Suprapubic skin (tissue), 4 donors: ENCODE results near the gene DYRK1B. TPM values are rescaled to one million over a fixed set of nuclear protein-coding genes. Genes with fewer than 3 reads are reported as not detected.

ENCODE experiments used
- DNase-seq, 2 donors: peaks; one replicate each; pipeline ENCODE4 v3.0.0-alpha.2; 2019; ENCODE audit warnings: low spot score in 2 of 2
- H3K27ac ChIP-seq: fragments of 200-600 bp; sonication (generic); one replicate; pipeline ENCODE4 v1.5.1; 2019
- H3K27me3 ChIP-seq: fragments of 200-600 bp; sonication (generic); one replicate; pipeline ENCODE4 v1.5.1; 2019
- H3K36me3 ChIP-seq: fragments of 200-600 bp; sonication (generic); one replicate; pipeline ENCODE4 v1.5.1; 2019
- H3K4me1 ChIP-seq: fragments of 200-600 bp; sonication (generic); one replicate; pipeline ENCODE4 v1.5.1; 2019
- H3K4me3 ChIP-seq: fragments of 200-600 bp; sonication (generic); one replicate; pipeline ENCODE4 v1.5.1; 2019; ENCODE audit warnings: mild to moderate bottlenecking
- H3K9me3 ChIP-seq: fragments of 200-600 bp; sonication (generic); one replicate; pipeline ENCODE4 v1.5.1; 2019
- EP300 ChIP-seq: sonication (generic); formaldehyde crosslinking; IDR thresholded peaks from one replicate; pipeline ENCODE4 v1.6.1; 2017; ENCODE audit warnings: antibody characterized with exemption
- POLR2A ChIP-seq, 2 donors: fragments of 450-650 bp; IDR thresholded peaks; one replicate each; pipeline ENCODE4 v1.6.1; 2017; ENCODE audit warnings: antibody characterized with exemption in 2 of 2, mild to moderate bottlenecking in 2 of 2, moderate library complexity in 2 of 2
- POLR2AphosphoS5 ChIP-seq, 3 donors: sonication (generic); formaldehyde crosslinking; IDR thresholded peaks; one replicate each; pipeline ENCODE4 v1.6.1; 2017; ENCODE audit warnings: antibody characterized with exemption in 3 of 3
- WGBS: methylation state at CpG from one replicate; pipeline ENCODE4 v1.1.5; 2018; 5-methylcytosine and 5-hydroxymethylcytosine counted together
- total RNA-seq, 4 donors: library from RNA; depleted of rRNA; stranded (reverse); fragments of >200 nt; gene quantifications; one replicate each; pipeline ENCODE4 v1.1.0, GENCODE V29; 2016
- TF ChIP-seq, protein P1 (sequence below), 2 donors: fragments of 200-600 bp in 1 of 2; fragments of 450-650 bp in 1 of 2; sonication (generic) in 1 of 2; IDR thresholded peaks; one replicate each; pipeline ENCODE4 v1.5.1; 2016 to 2019; ENCODE audit warnings: antibody characterized with exemption in 2 of 2, mild to moderate bottlenecking in 1 of 2, moderate library complexity in 1 of 2

The DYRK1B gene
- total RNA-seq, 4 donors from 2014 or later: 17.9 to 31.7 (median 24.2) TPM

DNA sequence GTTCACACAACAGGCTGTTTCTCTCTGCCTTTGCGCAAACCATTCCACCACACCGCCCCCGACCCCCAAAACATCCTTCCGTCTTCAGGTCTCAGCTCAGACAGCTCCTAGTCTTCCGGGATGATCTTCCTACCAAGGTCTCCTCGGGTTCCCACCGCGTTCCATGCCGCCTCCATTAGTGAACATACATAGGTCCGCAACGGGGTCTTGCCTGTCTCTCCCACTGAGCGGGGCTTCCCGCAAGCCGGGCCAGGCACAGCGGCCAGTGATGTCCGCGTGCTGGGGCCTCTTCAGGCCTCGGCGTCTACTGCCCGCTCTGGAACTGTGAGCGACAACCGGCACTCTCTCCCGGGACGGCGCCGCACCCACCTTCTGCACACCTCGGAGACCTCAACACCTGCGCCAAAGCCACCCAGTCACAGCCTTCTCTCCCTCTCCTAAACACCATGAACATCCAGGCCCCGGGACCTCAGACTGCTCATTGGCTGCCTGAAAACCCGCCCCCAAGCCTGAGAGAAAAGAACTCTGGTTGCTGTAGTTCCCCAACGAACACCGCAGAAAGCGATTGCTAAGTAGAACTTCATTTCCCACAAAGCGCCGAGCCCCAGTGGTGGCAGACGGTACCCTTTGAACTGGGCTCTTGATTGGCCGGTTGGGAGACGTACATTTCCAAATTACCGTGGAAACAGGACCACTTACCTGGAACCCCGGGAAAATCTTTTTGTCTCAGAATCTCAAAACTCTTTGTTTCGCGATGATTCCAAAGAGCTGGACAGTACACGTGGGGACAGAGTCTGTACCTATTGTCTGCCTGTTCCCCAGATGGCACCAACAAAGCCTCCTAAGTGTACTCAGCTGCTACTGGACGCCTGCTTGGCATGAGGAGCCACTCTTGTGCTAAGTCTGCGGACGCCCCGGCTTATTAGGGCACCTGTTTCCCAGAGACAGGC, 9.5 kb downstream of the DYRK1B start:
- Histone ChIP-seq H3K4me3 (peak overlapping the region; percentile 87), H3K27ac (peak overlapping the region; percentile 59), H3K36me3 (peaks cover 40% of the 10 kb centered on the region), H3K4me1 (peaks cover 15% of the 10 kb centered on the region), H3K9me3 (no peaks in the 10 kb centered on the region), H3K27me3 (no peaks in the 10 kb centered on the region)
- peak; percentile 92 to 94 for DNase-seq
- WGBS: 5% methylated on average over 26 of the region's 47 CpGs
- no peak for TF ChIP-seq POLR2AphosphoS5 (IDR thresholded peaks at IDR 0.05)
- TF ChIP-seq, protein P1, sequence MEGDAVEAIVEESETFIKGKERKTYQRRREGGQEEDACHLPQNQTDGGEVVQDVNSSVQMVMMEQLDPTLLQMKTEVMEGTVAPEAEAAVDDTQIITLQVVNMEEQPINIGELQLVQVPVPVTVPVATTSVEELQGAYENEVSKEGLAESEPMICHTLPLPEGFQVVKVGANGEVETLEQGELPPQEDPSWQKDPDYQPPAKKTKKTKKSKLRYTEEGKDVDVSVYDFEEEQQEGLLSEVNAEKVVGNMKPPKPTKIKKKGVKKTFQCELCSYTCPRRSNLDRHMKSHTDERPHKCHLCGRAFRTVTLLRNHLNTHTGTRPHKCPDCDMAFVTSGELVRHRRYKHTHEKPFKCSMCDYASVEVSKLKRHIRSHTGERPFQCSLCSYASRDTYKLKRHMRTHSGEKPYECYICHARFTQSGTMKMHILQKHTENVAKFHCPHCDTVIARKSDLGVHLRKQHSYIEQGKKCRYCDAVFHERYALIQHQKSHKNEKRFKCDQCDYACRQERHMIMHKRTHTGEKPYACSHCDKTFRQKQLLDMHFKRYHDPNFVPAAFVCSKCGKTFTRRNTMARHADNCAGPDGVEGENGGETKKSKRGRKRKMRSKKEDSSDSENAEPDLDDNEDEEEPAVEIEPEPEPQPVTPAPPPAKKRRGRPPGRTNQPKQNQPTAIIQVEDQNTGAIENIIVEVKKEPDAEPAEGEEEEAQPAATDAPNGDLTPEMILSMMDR (IDR thresholded peaks at IDR 0.05): peak in 1 of 2 donors; percentile 29
- no peak for TF ChIP-seq EP300

DNA sequence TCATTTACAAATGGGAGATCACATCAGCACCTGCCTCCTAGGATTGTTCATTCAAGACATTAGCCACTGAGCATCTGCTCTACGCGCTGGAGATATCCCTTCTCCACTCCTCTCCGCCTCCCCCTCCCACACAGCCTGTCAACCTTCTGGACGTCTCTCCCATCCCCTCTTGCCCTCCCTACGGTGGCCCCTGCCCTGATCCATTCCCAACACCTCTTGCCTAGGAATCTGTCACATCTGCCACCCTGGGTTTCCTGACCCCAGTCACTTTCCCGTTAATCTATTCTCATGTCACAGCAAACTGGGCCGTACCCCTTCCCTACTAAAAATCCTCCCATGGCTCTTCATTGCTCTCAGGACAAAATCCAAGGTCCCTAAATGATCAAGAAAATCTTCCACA, 10.3 kb downstream of the DYRK1B start:
- TF ChIP-seq, protein P1 (IDR thresholded peaks at IDR 0.05): no peak
- no peak for TF ChIP-seq POLR2AphosphoS5 (IDR thresholded peaks at IDR 0.05)
- H3K4me1 ChIP-seq: peaks cover 15% of the 10 kb centered on the region
- DNase-seq: peak in 1 of 2 donors; percentile 20
- no peak overlapping the region for H3K27ac ChIP-seq
- H3K27me3 ChIP-seq: no peaks in the 10 kb centered on the region
- WGBS: 19% methylated on average over 7 of the region's 7 CpGs
- no peaks in the 10 kb centered on the region for H3K9me3 ChIP-seq
- peaks cover 33% of the 10 kb centered on the region for H3K36me3 ChIP-seq
- H3K4me3 ChIP-seq: peak overlapping the region; percentile 87

DNA sequence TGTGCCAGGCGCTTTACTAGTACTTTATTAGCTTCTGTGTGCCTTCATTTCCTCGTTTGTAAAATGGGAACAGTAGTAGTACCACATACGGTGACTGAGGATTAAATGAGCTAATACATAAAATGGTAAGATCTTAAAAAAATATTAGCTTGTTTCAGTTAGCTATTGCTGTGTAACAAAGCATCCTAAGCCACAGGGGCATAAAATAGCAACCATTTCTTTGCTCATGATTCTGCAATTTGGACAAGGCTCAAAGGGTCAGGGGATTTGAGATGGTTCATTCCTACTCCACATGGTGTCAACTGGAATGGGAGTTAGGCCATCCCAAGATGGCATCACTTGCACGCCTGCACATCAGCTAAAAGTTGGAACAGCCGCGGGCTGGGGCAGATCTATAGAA, 13.3 kb downstream of the DYRK1B start:
- peaks cover 15% of the 10 kb centered on the region for H3K4me1 ChIP-seq
- no peak for DNase-seq
- WGBS: 91% methylated on average over 6 of the region's 6 CpGs
- no peak overlapping the region for H3K27ac ChIP-seq
- TF ChIP-seq POLR2A (IDR thresholded peaks at IDR 0.05) (no peak), POLR2AphosphoS5 (IDR thresholded peaks at IDR 0.05) (no peak), EP300 (no peak)
- TF ChIP-seq, protein P1 (IDR thresholded peaks at IDR 0.05): no peak
- no peaks in the 10 kb centered on the region for H3K27me3 ChIP-seq
- H3K36me3 ChIP-seq: peaks cover 5% of the 10 kb centered on the region
- H3K4me3 ChIP-seq: no peak overlapping the region
- no peaks in the 10 kb centered on the region for H3K9me3 ChIP-seq

DNA sequence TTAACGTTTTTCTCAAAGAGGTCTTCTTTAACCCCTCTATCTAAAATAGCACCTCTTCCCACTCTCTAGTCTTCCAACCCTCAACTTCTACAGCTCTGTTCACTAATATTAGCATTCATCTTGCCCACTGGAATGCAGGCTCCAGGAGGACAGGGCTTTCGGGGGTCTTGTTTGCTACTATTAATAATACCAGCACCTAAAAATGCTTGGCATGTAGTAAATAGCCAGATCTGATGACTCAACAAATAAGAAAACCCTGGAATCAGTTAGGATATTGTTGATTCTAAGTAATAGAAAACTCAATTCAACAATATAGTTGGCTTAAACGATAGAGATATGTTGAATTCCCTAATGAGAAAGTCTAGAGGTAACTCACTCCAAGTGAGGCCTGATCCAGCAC, 14.2 kb downstream of the DYRK1B start:
- no peak overlapping the region for H3K27ac ChIP-seq
- H3K4me3 ChIP-seq: no peak overlapping the region
- H3K36me3 ChIP-seq: no peaks in the 10 kb centered on the region
- H3K4me1 ChIP-seq: peaks cover 11% of the 10 kb centered on the region
- WGBS: 89% methylated on average over 3 of the region's 3 CpGs
- DNase-seq: no peak
- no peaks in the 10 kb centered on the region for H3K9me3 ChIP-seq
- TF ChIP-seq POLR2A (IDR thresholded peaks at IDR 0.05): no peak
- no peak for TF ChIP-seq EP300
- TF ChIP-seq, protein P1 (IDR thresholded peaks at IDR 0.05): no peak
- TF ChIP-seq POLR2AphosphoS5 (IDR thresholded peaks at IDR 0.05): no peak
- H3K27me3 ChIP-seq: no peaks in the 10 kb centered on the region

DNA sequence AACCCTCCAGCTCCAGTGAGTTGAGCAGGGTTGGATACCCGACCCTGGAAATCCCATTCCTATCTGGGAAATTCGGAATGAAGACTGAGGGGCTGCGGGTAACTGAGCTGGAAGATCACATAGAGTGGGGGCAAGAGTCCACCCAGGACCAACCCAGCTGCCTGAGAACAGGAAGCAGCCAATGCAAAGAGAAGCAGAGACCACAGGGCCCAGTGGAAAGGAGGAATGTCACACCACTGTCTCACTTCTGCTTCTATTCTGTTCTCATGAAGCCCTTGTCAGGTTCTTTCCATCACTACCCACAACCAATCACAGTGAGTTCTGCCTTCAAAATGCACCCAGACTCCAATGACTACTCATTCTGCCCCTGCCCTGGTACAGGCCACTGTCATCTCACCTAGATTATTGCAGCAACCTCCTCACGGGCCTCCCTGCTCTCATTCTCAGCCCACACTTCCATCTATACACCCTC, 15.3 kb downstream of the DYRK1B start:
- no peaks in the 10 kb centered on the region for H3K9me3 ChIP-seq
- no peak overlapping the region for H3K27ac ChIP-seq
- DNase-seq: no peak
- H3K4me1 ChIP-seq: peaks cover 3% of the 10 kb centered on the region
- H3K36me3 ChIP-seq: no peaks in the 10 kb centered on the region
- WGBS: 90% methylated on average over 4 of the region's 4 CpGs
- H3K4me3 ChIP-seq: no peak overlapping the region
- TF ChIP-seq, protein P1 (IDR thresholded peaks at IDR 0.05): no peak
- TF ChIP-seq EP300 (no peak), POLR2A (IDR thresholded peaks at IDR 0.05) (no peak), POLR2AphosphoS5 (IDR thresholded peaks at IDR 0.05) (no peak)
- H3K27me3 ChIP-seq: no peaks in the 10 kb centered on the region
